Effector memory CD8-positive, alpha-beta T cell (primary cell): ENCODE data around the gene DMGDH.
"Not testable (repeated sequence)": the region's sequence is repeated elsewhere in the genome, so short reads cannot be mapped to it uniquely, and the experiment has no call there.

Experiments used
- ATAC-seq: fragments of 150-1000 bp; cut with Tn5 transposase; replicated peaks from 2 replicates; pipeline ENCODE4 v1.10.0; 2021; ENCODE audit warnings: mild to moderate bottlenecking, moderate library complexity
- DNase-seq, 3 experiments: peaks; one replicate each; pipeline ENCODE4 v3.0.0; 2021
- H3K27ac Mint-ChIP-seq, 2 donors: one replicate each; pipeline ENCODE4 v1.8.0; 2022; ENCODE audit warnings: mild to moderate bottlenecking in 2 of 2, mixed read lengths in 2 of 2, moderate library complexity in 2 of 2
- H3K27me3 Mint-ChIP-seq, 2 donors: one replicate each; pipeline ENCODE4 v1.8.0; 2022; ENCODE audit warnings: mixed read lengths in 2 of 2
- H3K36me3 Mint-ChIP-seq: one replicate; pipeline ENCODE4 v1.8.0; 2022; ENCODE audit warnings: mild to moderate bottlenecking, moderate library complexity, mixed read lengths; ENCODE audit not compliant: insufficient read depth
- H3K4me1 Mint-ChIP-seq, 2 donors: one replicate each; pipeline ENCODE4 v1.8.0; 2022; ENCODE audit warnings: low read depth in 2 of 2, mixed read lengths in 2 of 2
- H3K4me3 Mint-ChIP-seq, 2 donors: one replicate each; pipeline ENCODE4 v1.8.0; 2022; ENCODE audit warnings: mild to moderate bottlenecking in 2 of 2, mixed read lengths in 2 of 2, moderate library complexity in 2 of 2
- H3K9me3 Mint-ChIP-seq, 2 donors: one replicate each; pipeline ENCODE4 v1.8.0; 2022; ENCODE audit warnings: mixed read lengths in 2 of 2

Gene DMGDH

DNA sequence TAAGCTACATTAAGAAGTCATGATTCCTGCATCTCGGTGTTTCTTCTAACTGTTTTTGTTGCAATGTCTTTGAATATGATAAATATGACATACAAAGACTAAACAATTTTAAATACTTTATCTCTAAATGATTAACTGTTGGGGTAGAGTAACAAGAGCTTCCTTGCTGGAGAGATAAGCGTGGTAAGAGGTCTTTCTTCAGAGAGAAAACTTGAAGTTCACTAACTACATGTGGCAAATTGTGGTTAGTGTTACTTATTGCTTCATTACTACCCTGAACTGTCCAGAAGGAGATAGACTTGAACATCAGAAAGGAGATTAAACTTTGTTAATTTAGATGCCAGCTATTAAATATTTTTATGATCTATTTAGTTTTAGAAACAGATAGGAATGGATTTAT, 77.3 kb downstream of the DMGDH start:
- no peak overlapping the region for H3K4me3 Mint-ChIP-seq
- peaks cover 0 to 9% of the 10 kb centered on the region in 2 donors for H3K27me3 Mint-ChIP-seq

DNA sequence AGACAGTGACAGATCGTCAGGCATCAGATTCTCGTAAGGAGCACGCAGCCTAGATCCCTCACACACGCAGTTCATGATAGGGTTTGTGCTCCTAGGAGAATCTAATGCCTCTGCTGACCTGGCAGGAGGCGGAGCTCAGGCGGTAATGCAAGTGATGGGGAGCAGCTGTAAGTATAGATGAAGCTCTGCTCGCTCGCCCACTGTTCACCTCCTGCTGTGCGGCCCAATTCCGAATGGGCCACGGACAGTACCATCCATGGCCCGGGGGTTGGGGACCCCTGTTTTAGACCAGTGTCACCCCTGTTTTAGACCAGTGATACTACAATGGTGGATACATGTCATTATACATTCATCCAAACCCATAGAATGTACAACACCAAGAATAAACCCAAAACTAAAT, 80.4 kb downstream of the DMGDH start:
- Mint-ChIP-seq H3K36me3 (peaks cover 7% of the 10 kb centered on the region), H3K4me3 (no peak overlapping the region), H3K27ac (no peak overlapping the region), H3K9me3 (no peaks in the 10 kb centered on the region), H3K4me1 (peaks cover 10 to 17% of the 10 kb centered on the region in 2 donors), H3K27me3 (no peaks in the 10 kb centered on the region)
- no peak for ATAC-seq
- no peak for DNase-seq

More for the DNA sequence above, 77.3 kb downstream of the DMGDH start:
- DNase-seq: no peak
- Mint-ChIP-seq H3K27ac (no peak overlapping the region), H3K36me3 (no peaks in the 10 kb centered on the region), H3K4me1 (no peaks in the 10 kb centered on the region), H3K9me3 (peaks cover 0 to 2% of the 10 kb centered on the region in 2 donors)
- ATAC-seq: no peak

DNA sequence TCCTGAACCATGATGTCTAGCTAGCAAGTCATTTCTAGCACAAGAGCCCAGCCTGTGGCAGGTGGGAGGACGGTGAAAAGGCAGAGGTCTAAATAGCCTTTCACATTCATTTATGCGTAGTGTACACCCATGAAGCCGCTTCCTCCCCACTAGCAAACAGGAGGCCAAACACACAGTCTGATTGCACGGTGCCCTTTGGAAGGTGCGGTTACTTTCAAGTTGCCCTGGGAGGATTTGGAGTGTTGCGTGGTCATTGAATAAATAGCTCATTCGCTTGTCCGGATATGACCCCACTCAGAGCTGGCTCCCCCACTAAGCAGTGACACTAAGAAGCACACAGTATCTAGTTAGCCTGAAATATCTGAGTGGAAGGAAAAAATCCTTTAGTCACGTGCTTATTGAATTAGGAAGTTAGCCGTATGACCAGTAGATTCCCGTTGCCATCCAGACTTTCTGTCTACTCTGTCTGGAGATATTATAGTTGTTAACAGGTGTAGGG, 83.7 kb downstream of the DMGDH start:
- peak overlapping the region; percentile 93 to 98 for H3K27ac Mint-ChIP-seq
- DNase-seq: peak; percentile 24 to 40 (median 31)
- peaks cover 17 to 26% of the 10 kb centered on the region in 2 donors for H3K4me1 Mint-ChIP-seq

DNA sequence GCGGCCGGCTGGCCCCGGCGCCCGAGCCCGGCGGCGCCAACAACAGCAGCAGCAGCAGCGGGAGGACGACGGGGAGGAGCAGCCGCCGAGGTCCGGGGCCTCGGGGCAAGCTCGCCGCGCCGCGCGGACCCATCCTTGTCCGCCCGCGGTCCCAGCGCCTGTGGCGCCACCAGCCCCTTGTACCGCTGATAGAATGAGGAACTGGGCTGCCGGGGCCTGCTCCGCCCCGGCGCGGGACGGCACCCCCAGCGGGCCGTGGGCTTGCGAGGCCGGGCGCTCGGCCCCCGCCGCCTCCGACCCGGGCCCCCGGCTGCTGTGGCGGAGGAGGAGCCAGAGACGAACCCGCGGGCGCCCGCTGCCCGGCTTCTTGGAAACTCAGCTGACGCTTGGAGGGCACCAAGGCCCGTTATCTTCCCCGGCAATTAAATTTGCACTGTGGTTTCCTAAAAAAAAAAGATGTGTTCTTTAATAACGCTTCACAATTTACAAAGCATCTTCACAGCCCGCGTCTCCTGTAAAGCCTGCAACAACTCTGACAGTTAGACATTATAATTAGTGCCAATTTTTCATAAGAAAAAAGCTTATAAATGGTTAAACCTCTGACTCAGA, 84.3 kb downstream of the DMGDH start, which contains the start of gene ARSB:
ARSB (minus strand) TSS at position 195 of the 609 bp plus-strand sequence; CDS start at position 133, 62 bp downstream.
- Mint-ChIP-seq H3K27ac (peak within 1 kb of the TSS; percentile 93 to 98), H3K27me3 (no peaks in the 10 kb centered on the region), H3K36me3 (peaks cover 7% of the 10 kb centered on the region), H3K4me1 (peaks cover 17 to 26% of the 10 kb centered on the region in 2 donors), H3K4me3 (peak within 1 kb of the TSS; percentile 90 to 93), H3K9me3 (no peaks in the 10 kb centered on the region)
- ATAC-seq (peak; percentile 38), DNase-seq (peak; percentile 25 to 34 (median 33))

More for the DNA sequence above, 83.7 kb downstream of the DMGDH start:
- Mint-ChIP-seq H3K9me3 (no peaks in the 10 kb centered on the region), H3K27me3 (no peaks in the 10 kb centered on the region), H3K36me3 (peaks cover 7% of the 10 kb centered on the region), H3K4me3 (peak overlapping the region; percentile 90 to 93)
- ATAC-seq: peak; percentile 47

DNA sequence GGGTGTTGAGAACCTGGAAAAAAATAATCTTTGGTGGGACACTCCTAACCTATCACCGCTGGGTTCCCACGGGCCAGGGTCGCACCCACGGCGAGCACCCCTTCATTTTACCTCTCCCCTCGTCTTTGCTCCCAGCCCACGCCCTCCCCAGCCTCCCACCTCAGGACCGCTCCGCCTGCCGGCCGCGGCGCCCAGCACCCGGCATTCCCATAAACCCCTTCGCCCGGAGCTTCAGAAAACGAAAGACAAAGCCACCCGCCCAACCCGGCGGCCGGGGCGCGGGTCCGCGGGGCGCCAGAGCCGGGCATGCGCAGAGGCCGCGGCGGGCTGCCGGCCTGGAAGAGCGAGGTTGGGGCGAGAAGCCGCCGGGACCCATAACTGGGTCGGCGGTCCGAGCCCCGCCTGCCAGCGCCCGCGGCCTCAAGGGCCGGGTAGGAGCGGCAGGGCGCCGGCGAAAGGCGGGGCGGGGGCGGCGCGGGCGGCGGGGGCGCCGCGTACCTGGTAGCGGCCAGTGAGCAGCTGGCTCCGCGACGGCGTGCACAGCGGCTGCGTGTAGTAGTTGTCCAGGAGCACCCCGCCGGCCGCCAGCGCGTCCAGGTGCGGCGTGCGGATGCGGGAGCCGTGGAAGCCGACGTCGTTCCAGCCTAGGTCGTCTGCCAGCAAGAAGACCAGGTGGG, 84.9 kb downstream of the DMGDH start:
- Mint-ChIP-seq H3K9me3 (no peaks in the 10 kb centered on the region), H3K27ac (peak overlapping the region; percentile 93 to 98), H3K4me3 (peak overlapping the region; percentile 90 to 93), H3K27me3 (no peaks in the 10 kb centered on the region), H3K36me3 (peaks cover 7% of the 10 kb centered on the region), H3K4me1 (peaks cover 17 to 26% of the 10 kb centered on the region in 2 donors)
- DNase-seq (peak; percentile 66 to 76 (median 67)), ATAC-seq (peak; percentile 68)

DNA sequence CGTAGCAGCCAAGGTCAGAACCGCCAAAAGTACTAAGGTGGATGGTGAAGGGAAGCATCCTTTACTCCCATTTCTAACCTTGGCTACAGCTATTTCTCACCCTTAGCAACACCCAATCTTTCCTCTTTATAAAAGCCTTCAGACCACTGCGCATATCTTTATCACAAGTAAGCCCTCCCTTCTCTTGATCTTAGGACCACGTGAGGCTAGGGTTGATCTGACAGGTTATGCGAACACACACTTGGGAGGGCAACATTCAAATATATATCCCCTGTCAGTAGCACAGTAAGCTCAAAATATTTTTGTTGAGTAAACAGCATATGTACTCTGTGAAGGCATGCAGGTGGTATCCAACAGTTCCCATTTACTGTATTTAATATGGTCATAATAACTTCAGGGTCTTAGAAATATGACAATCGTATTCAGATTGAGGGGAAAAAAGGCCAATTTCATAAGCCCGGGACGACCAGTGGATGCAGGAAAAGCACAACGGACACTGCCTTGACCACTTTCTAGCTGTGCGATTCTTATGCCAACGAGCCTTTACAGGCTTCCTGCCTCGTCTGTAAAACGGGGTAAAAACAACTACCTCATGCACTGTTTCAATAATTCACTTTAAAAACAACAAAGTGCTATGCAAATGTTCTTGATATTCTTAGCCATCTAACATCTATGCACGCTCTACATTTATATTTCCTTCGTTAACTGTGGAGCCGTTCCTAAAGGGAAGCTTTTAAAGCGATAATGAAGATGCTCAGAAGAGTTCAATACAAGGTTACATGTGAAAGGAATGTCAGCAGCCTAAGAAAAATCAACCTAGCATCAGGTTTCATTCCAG, 85.7 kb downstream of the DMGDH start:
- DNase-seq (no peak), ATAC-seq (peak; percentile 1)
- Mint-ChIP-seq H3K9me3 (no peaks in the 10 kb centered on the region), H3K27me3 (no peaks in the 10 kb centered on the region), H3K27ac (peak overlapping the region; percentile 93 to 98), H3K4me3 (peak overlapping the region; percentile 90 to 93), H3K36me3 (peaks cover 7% of the 10 kb centered on the region), H3K4me1 (peaks cover 17 to 26% of the 10 kb centered on the region in 2 donors)

DNA sequence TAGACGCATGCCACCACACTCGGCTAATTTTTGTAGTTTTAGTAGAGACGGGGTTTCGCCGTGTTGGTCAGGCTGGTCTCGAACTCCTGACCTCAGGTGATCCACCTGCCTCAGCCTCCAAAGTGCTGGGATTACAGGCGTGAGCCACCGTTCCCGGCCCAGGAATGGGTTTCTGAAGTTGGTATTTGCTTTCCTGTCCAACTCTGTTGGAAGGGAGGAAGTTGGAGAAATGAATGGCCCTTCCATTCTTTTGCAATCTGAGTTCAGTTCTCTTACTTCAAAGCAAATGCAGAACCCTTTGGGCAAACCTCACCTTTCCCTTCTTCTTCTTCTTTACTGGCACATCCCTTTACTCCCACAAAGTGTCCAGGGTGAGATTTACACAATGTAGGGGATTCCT, 86.3 kb downstream of the DMGDH start:
- Mint-ChIP-seq H3K4me1 (peaks cover 17 to 26% of the 10 kb centered on the region in 2 donors), H3K4me3 (peak overlapping the region in 1 of 2 donors; percentile 93), H3K27ac (peak overlapping the region in 1 of 2 donors; percentile 98)
- DNase-seq, H3K36me3 Mint-ChIP-seq, H3K9me3 Mint-ChIP-seq, ATAC-seq, H3K27me3 Mint-ChIP-seq: not testable (repeated sequence)

DNA sequence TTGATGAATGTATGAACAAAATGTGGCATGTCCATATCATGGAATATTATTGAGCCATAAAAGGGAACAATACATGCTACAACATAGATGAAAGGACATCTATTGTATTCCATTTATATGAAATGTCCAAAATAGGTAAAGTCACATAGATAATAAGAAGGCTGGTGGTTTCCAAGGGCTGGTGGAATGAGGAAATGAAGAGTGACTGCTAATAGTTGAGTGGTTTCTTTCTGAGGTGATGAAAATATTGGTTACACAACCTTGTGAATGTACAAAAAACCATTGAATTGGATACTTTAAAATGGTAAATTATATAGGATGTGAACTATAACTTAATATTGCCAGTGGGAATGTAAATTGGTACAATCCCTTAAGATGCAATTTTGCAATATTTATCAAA, 89.6 kb downstream of the DMGDH start:
- no peak for DNase-seq
- Mint-ChIP-seq H3K4me3 (no peak overlapping the region), H3K27ac (no peak overlapping the region), H3K9me3 (no peaks in the 10 kb centered on the region), H3K36me3 (peaks cover 3% of the 10 kb centered on the region), H3K4me1 (peaks cover 11 to 20% of the 10 kb centered on the region in 2 donors), H3K27me3 (no peaks in the 10 kb centered on the region)
- ATAC-seq: no peak

DNA sequence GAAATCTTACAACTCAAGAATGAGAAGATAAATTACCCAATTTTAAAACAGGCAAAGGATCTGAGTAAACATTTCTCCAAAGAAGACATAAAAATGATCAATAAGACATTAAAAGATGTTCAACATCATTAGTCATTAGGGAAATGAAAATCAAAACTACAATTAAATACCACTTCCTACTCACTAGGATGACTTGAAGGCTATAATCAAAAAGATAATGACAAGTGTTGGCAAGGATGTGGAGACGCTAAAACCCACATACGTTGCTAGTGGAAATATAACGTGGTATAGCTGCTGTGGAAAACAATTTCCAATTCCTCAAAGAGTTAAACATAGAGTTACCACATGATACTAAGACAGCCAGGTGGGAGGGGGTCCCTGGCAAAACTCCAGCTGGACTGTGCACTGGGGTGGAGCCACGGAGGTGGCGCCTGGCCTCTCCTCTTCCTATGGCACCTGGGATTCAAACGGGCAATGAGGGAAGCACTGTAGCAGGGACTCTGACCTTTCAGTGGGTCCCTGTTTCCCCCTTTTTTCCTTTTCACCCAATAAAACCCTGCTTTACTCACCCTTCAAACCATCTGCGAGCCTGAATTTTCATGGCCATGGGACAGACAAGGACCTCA, 90.2 kb downstream of the DMGDH start:
- H3K4me1 Mint-ChIP-seq: peaks cover 11 to 19% of the 10 kb centered on the region in 2 donors

DNA sequence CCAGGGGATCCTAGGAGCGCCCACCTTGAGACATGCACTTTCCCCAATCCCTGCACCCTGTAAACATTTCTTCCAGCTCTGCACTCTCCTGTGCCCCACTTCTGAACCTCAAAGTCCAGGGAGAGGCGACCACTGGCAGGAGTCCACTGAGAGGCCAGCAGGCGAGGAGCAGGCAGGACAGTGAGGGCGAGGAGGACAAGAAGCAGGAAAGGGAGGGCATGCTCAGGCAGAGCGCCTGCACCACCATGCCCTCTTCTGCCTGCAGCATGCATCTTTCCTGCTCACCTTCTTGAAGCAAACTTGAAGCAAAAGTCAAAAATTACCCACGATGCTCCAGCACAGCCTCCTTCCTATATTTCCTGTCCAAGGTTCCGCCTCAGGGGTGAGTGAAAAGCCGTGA, 94.4 kb downstream of the DMGDH start:
- peaks cover 5 to 9% of the 10 kb centered on the region in 2 donors for H3K4me1 Mint-ChIP-seq
- DNase-seq (no peak), ATAC-seq (no peak)
- H3K9me3 Mint-ChIP-seq: no peaks in the 10 kb centered on the region
- no peaks in the 10 kb centered on the region for H3K36me3 Mint-ChIP-seq
- no peak overlapping the region for H3K4me3 Mint-ChIP-seq
- H3K27me3 Mint-ChIP-seq: no peaks in the 10 kb centered on the region
- H3K27ac Mint-ChIP-seq: no peak overlapping the region

More for the DNA sequence above, 90.2 kb downstream of the DMGDH start:
- peaks cover under 1% of the 10 kb centered on the region for H3K36me3 Mint-ChIP-seq
- no peak overlapping the region for H3K4me3 Mint-ChIP-seq
- no peaks in the 10 kb centered on the region for H3K9me3 Mint-ChIP-seq
- no peak for DNase-seq
- ATAC-seq: no peak
- no peak overlapping the region for H3K27ac Mint-ChIP-seq
- no peaks in the 10 kb centered on the region for H3K27me3 Mint-ChIP-seq

DNA sequence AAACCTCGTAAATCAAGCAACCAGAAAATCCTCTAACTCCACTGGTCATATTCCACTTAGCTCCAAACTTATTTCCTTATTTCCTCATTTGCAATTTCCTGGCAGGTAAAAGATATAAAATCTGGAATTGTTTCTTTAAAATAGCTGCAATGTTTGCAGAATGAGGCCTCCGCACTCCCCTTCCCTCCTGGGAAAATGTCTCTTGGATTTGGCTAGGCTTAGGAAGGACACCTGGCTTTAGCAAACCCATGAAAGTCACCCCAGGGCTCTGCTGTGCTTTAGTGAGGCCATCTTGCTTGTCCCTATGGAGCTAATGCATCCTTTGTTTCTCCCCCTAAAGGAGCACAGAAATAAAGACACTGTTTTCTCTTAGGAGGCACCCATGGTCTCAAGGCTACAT, 94.9 kb downstream of the DMGDH start:
- peaks cover 5 to 9% of the 10 kb centered on the region in 2 donors for H3K4me1 Mint-ChIP-seq
- DNase-seq (no peak), ATAC-seq (no peak)
- no peaks in the 10 kb centered on the region for H3K36me3 Mint-ChIP-seq
- no peaks in the 10 kb centered on the region for H3K27me3 Mint-ChIP-seq
- H3K27ac Mint-ChIP-seq: no peak overlapping the region
- H3K9me3 Mint-ChIP-seq: no peaks in the 10 kb centered on the region
- no peak overlapping the region for H3K4me3 Mint-ChIP-seq

DNA sequence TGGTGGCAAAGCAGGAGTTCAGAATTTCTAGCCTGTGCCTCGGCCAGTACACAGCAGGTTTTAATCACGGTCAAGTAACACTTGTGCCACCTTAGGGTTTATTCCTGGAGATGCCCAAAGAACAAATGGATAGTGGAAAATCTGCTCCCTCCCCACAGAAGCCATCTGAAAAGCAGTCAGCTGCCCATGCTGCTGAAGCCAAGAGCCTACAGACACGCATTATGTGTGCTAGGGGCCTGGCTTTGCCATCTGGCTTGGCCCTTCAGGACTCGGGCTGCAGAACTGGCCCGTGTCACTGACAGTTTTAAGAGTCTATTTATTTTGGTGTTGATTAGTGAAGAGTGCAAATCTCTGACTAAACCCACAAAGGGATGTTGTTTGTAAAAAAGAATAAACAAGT, 95.5 kb downstream of the DMGDH start:
- Mint-ChIP-seq H3K27me3 (no peaks in the 10 kb centered on the region), H3K27ac (no peak overlapping the region), H3K4me1 (peaks cover 5 to 9% of the 10 kb centered on the region in 2 donors), H3K4me3 (no peak overlapping the region), H3K9me3 (no peaks in the 10 kb centered on the region), H3K36me3 (no peaks in the 10 kb centered on the region)
- ATAC-seq: no peak
- no peak for DNase-seq
